NCI-H2196 (cell line): ENCODE results near the gene KCNG4.
"Not testable (repeated sequence)": the region's sequence is repeated elsewhere in the genome, so short reads cannot be mapped to it uniquely, and the experiment has no call there.

Source experiments
- DNase-seq: peaks from one replicate; lab custom pipeline; 2025; ENCODE audit not compliant: unreplicated experiment; lab: John Stamatoyannopoulos, UW

The KCNG4 gene

GRCh38 chr16:84236671-84237070 is 3.1 kb downstream of the KCNG4 start:
- DNase-seq, result no peak

GRCh38 chr16:84234321-84235241 is 5.2 kb downstream of the KCNG4 start:
- DNase-seq, result no peak

GRCh38 chr16:84233748-84234147 is 6.1 kb downstream of the KCNG4 start:
- no peak for DNase-seq

- DNase-seq, result no peak
Measured at GRCh38 chr16:84232969-84233368, 6.8 kb downstream of the KCNG4 start.

GRCh38 chr16:84232060-84232459 is 7.8 kb downstream of the KCNG4 start:
- DNase-seq, result no peak

- no peak for DNase-seq
Measured at GRCh38 chr16:84229471-84229870, 10.3 kb downstream of the KCNG4 start.

GRCh38 chr16:84228256-84228838 is 11.5 kb downstream of the KCNG4 start:
- DNase-seq, result no peak

- DNase-seq, result no peak
Measured at GRCh38 chr16:84227548-84227947, 12.3 kb downstream of the KCNG4 start.

- no peak for DNase-seq
Measured at GRCh38 chr16:84226026-84226425, 13.8 kb downstream of the KCNG4 start.

- no peak for DNase-seq
Measured at GRCh38 chr16:84225571-84225970, 14.2 kb downstream of the KCNG4 start.

GRCh38 chr16:84225126-84225525 is 14.7 kb downstream of the KCNG4 start:
- no peak for DNase-seq

GRCh38 chr16:84224554-84224953 is 15.3 kb downstream of the KCNG4 start:
- no peak for DNase-seq

- DNase-seq, result no peak
Measured at GRCh38 chr16:84223456-84223855, 16.4 kb downstream of the KCNG4 start.

- DNase-seq, result no peak
Measured at GRCh38 chr16:84220851-84221250, 19.0 kb downstream of the KCNG4 start.

GRCh38 chr16:84218956-84219355 is 20.9 kb downstream of the KCNG4 start:
- no peak for DNase-seq

GRCh38 chr16:84218176-84218823 is 21.5 kb downstream of the KCNG4 start:
- no peak for DNase-seq

GRCh38 chr16:84216144-84216543 is 23.7 kb downstream of the KCNG4 start:
- DNase-seq, result not testable (repeated sequence)

GRCh38 chr16:84215531-84215930 is 24.3 kb downstream of the KCNG4 start:
- no peak for DNase-seq

GRCh38 chr16:84214451-84215066 is 25.3 kb downstream of the KCNG4 start:
- no peak for DNase-seq

- DNase-seq, result no peak
Measured at GRCh38 chr16:84212631-84213030, 27.2 kb downstream of the KCNG4 start.

- DNase-seq, result no peak
Measured at GRCh38 chr16:84212154-84212553, 27.7 kb downstream of the KCNG4 start.

- DNase-seq, result no peak
Measured at GRCh38 chr16:84209989-84210388, 29.8 kb downstream of the KCNG4 start.
